ENCODE measurements around the gene SLC19A2. TPM values are rescaled to one million over a fixed set of nuclear protein-coding genes. Genes with fewer than 3 reads are reported as not detected.
"Not testable (repeated sequence)": the region's sequence is repeated elsewhere in the genome, so short reads cannot be mapped to it uniquely, and the experiment has no call there.

Gene SLC19A2
- total RNA-seq, 2 donors from 2014 or later, result 23.5 to 24.1 TPM

DNA sequence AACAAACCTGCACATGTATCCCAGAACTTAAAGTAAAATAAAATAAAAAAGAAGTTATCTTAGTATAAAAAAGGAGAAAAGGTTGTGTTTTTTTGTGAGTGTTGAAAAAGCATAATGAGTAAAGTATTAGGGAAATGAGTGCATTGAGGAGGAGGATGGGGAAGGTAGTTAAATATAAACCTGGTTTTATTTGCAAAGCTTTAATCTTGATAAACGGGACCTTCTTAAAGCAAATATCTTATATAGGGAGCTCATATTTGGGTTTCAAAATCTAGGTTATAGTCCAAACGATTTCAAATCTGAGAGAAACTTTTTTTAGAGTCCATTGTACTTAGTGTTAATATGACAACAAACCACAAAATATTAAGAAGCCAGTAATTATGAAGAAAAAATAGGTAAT, 21.7 kb upstream of the SLC19A2 start:
- no peak for DNase-seq (ENCODE audit: low spot score)
- H3K27me3 ChIP-seq, result no peaks in the 10 kb centered on the region
- TF ChIP-seq, protein P1, sequence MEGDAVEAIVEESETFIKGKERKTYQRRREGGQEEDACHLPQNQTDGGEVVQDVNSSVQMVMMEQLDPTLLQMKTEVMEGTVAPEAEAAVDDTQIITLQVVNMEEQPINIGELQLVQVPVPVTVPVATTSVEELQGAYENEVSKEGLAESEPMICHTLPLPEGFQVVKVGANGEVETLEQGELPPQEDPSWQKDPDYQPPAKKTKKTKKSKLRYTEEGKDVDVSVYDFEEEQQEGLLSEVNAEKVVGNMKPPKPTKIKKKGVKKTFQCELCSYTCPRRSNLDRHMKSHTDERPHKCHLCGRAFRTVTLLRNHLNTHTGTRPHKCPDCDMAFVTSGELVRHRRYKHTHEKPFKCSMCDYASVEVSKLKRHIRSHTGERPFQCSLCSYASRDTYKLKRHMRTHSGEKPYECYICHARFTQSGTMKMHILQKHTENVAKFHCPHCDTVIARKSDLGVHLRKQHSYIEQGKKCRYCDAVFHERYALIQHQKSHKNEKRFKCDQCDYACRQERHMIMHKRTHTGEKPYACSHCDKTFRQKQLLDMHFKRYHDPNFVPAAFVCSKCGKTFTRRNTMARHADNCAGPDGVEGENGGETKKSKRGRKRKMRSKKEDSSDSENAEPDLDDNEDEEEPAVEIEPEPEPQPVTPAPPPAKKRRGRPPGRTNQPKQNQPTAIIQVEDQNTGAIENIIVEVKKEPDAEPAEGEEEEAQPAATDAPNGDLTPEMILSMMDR (IDR thresholded peaks at IDR 0.05), result no peak
- H3K27ac ChIP-seq, result no peak overlapping the region
- peaks cover 0 to 13% of the 10 kb centered on the region in 2 donors for H3K4me1 ChIP-seq
- no peaks in the 10 kb centered on the region for H3K9me3 ChIP-seq
- H3K4me3 ChIP-seq, result no peak overlapping the region
- H3K36me3 ChIP-seq, result no peaks in the 10 kb centered on the region

GRCh38 chr1:169503601-169504000, 17.9 kb upstream of the SLC19A2 start:
- not testable (repeated sequence) for H3K9me3 ChIP-seq; H3K36me3 ChIP-seq; H3K27ac ChIP-seq; H3K27me3 ChIP-seq; H3K4me3 ChIP-seq; DNase-seq (ENCODE audit: low spot score); H3K4me1 ChIP-seq

DNA sequence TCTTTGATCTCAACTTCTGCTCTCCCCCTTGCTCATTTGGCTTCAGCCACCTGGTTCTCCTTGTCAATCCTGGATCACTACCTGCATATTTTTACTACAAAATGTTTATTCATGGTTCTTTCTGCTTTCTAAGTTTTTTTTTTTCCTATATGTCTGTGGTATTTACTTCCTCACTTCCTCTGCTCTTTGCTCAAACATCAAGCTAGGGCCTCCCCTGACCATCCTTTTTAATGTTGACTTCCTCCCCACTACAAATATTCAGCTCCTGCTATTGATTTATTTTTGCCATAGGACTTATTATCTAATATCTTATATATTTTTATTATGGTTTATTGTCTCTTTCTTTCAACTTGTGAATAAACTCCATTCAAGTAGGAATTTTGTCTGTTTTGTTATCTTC, 14.1 kb upstream of the SLC19A2 start:
- no peaks in the 10 kb centered on the region for H3K4me1 ChIP-seq
- TF ChIP-seq, protein P1 (IDR thresholded peaks at IDR 0.05), result no peak
- no peaks in the 10 kb centered on the region for H3K9me3 ChIP-seq
- H3K27ac ChIP-seq, result no peak overlapping the region
- H3K36me3 ChIP-seq, result no peaks in the 10 kb centered on the region
- no peak overlapping the region for H3K4me3 ChIP-seq
- H3K27me3 ChIP-seq, result no peaks in the 10 kb centered on the region
- no peak for DNase-seq (ENCODE audit: low spot score)

DNA sequence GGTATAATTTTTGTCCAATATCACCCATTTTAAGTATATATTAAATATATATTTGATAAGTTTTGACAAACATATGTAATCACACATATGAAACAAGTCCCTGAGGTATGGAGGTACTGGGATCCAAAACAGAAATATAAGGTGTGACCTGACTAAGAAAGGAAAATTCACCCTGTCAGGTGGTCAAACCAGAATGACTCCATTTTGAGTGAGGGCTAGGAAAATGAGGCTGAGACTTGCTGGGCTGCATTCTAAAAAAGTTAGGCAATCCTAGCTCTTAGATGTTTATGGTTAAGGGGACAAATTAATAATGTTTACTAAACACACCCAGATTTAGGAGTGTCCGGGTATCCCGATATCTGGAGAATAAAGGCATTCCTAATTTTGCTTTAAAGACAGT, 11.6 kb upstream of the SLC19A2 start:
- H3K4me3 ChIP-seq, result no peak overlapping the region
- H3K27me3 ChIP-seq, result no peaks in the 10 kb centered on the region
- H3K9me3 ChIP-seq, result no peaks in the 10 kb centered on the region
- H3K4me1 ChIP-seq, result no peaks in the 10 kb centered on the region
- TF ChIP-seq, protein P1 (IDR thresholded peaks at IDR 0.05), result no peak
- H3K27ac ChIP-seq, result no peak overlapping the region
- H3K36me3 ChIP-seq, result no peaks in the 10 kb centered on the region
- no peak for DNase-seq (ENCODE audit: low spot score)

DNA sequence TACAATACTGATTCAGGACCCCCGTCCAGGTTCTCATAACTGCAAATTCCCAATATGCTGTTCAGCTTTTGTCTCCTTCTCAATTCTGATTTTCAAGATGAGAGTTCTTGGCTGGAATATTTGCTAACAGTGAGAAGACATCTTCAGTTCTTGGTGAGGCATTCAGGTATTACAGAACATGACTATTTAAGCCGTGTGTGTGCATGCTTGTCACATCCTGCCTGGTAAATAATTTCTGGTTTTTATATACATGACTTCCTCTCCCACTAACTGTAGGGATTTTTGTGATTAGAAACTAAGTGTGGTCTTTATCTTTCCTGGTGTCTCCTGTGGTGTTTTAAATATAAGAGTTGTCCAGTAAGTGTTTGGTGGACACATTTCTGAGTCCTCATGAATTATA, 10.2 kb upstream of the SLC19A2 start:
- H3K27ac ChIP-seq, result no peak overlapping the region
- H3K9me3 ChIP-seq, result no peaks in the 10 kb centered on the region
- no peaks in the 10 kb centered on the region for H3K27me3 ChIP-seq
- H3K4me1 ChIP-seq, result no peaks in the 10 kb centered on the region
- TF ChIP-seq, protein P1 (IDR thresholded peaks at IDR 0.05), result no peak
- no peak for DNase-seq (ENCODE audit: low spot score)
- H3K36me3 ChIP-seq, result no peaks in the 10 kb centered on the region
- no peak overlapping the region for H3K4me3 ChIP-seq

- TF ChIP-seq, protein P1 (IDR thresholded peaks at IDR 0.05), result no peak
- H3K36me3 ChIP-seq, result no peaks in the 10 kb centered on the region
- H3K27me3 ChIP-seq, result no peaks in the 10 kb centered on the region
- no peak overlapping the region for H3K4me3 ChIP-seq
- no peaks in the 10 kb centered on the region for H3K4me1 ChIP-seq
- H3K9me3 ChIP-seq, result no peaks in the 10 kb centered on the region
- DNase-seq (ENCODE audit: low spot score), result no peak
- peak overlapping the region in 1 of 2 donors; percentile 35 for H3K27ac ChIP-seq
These were observed 9.5 kb upstream of the SLC19A2 start for GRCh38 chr1:169495046-169495775.

Measured in right atrium auricular region (tissue), 2 donors.